Neural cell (in vitro differentiated cells): ENCODE results near the gene BCKDHB. TPM values are rescaled to one million over a fixed set of nuclear protein-coding genes. Genes with fewer than 3 reads are reported as not detected.

Source experiments
- H2AFZ ChIP-seq: fragments of 200-600, 300-800 bp; sonication (generic), shearing (Covaris generic); 2 replicates; pipeline ENCODE4 v1.6.0; 2014; ENCODE audit warnings: low read depth, mild to moderate bottlenecking, antibody characterized with exemption, low read length, moderate library complexity
- H3F3A ChIP-seq: fragments of 200-600 bp; shearing (Covaris generic); 2 replicates; pipeline ENCODE4 v1.6.1; 2016; ENCODE audit warnings: mild to moderate bottlenecking, moderate library complexity, mixed read lengths, antibody characterized with exemption, low read length; ENCODE audit not compliant: insufficient read depth, poor library complexity, severe bottlenecking
- H3K27ac ChIP-seq: fragments of 200-600, 300-800 bp; sonication (generic), shearing (Covaris generic); 2 replicates; pipeline ENCODE4 v1.5.1; 2014; ENCODE audit warnings: mild to moderate bottlenecking, low read length, moderate library complexity
- H3K27me3 ChIP-seq: fragments of 300-800, 200-600 bp; sonication (generic), shearing (Covaris generic); 2 replicates; pipeline ENCODE4 v1.6.0; 2014; ENCODE audit warnings: mild to moderate bottlenecking, low read depth, low read length, moderate library complexity; ENCODE audit not compliant: insufficient read depth
- H3K36me3 ChIP-seq: fragments of 300-800, 200-600 bp; sonication (generic), shearing (Covaris generic); 2 replicates; pipeline ENCODE4 v1.5.1; 2014; ENCODE audit warnings: mild to moderate bottlenecking, antibody characterized with exemption, low read length, moderate library complexity; ENCODE audit not compliant: insufficient read depth
- H3K4me2 ChIP-seq: fragments of 300-800, 200-600 bp; sonication (generic), shearing (Covaris generic); 2 replicates; pipeline ENCODE4 v1.6.0; 2014; ENCODE audit warnings: mild to moderate bottlenecking, low read length
- H3K4me3 ChIP-seq: fragments of 300-800, 200-600 bp; sonication (generic), shearing (Covaris generic); 2 replicates; pipeline ENCODE4 v1.5.1; 2014; ENCODE audit warnings: mild to moderate bottlenecking, low read length, moderate library complexity
- H3K79me2 ChIP-seq: fragments of 200-600 bp; shearing (Covaris generic); replicated peaks from 2 replicates; pipeline ENCODE4 v1.6.0; 2014; ENCODE audit warnings: mild to moderate bottlenecking, low read length, moderate library complexity; ENCODE audit not compliant: insufficient read depth
- H3K9ac ChIP-seq: fragments of 300-800, 200-600 bp; sonication (generic), shearing (Covaris generic); 2 replicates; pipeline ENCODE4 v1.6.1; 2016; ENCODE audit warnings: mild to moderate bottlenecking, low read length, mixed read lengths
- H3K9me2 ChIP-seq: fragments of 200-600 bp; shearing (Covaris generic); 2 replicates; pipeline ENCODE4 v1.6.1; 2016; ENCODE audit warnings: mild to moderate bottlenecking, low read length, mixed read lengths; ENCODE audit not compliant: insufficient read depth
- H3K9me3 ChIP-seq: fragments of 200-600, 300-800 bp; sonication (generic), shearing (Covaris generic); 2 replicates; pipeline ENCODE4 v1.6.1; 2016; ENCODE audit warnings: mild to moderate bottlenecking, mixed run types, low read length, moderate library complexity, mixed read lengths
- H4K20me1 ChIP-seq: fragments of 200-600 bp; shearing (Covaris generic); 2 replicates; pipeline ENCODE4 v1.6.1; 2016; ENCODE audit warnings: mild to moderate bottlenecking, mixed run types; ENCODE audit not compliant: insufficient read depth
- CTCF ChIP-seq: fragments of 450-650 bp; IDR thresholded peaks from 2 replicates; pipeline ENCODE4 v1.5.1; 2014; ENCODE audit warnings: antibody characterized with exemption, mild to moderate bottlenecking, moderate library complexity; ENCODE audit not compliant: poor library complexity, severe bottlenecking
- EP300 ChIP-seq: fragments of 450-650 bp; conservative IDR thresholded peaks from 2 replicates; pipeline ENCODE4 v1.6.1; 2014; ENCODE audit warnings: antibody characterized with exemption, mild to moderate bottlenecking, moderate library complexity; ENCODE audit not compliant: poor library complexity, severe bottlenecking
- EZH2 ChIP-seq: fragments of 200-600, 300-800 bp; shearing (Covaris generic), sonication (generic); IDR thresholded peaks from 2 replicates; pipeline ENCODE4 v1.6.1; 2014; ENCODE audit warnings: antibody characterized with exemption, low read length, borderline replicate concordance, mild to moderate bottlenecking; ENCODE audit not compliant: insufficient read depth, poor library complexity, severe bottlenecking
- MXI1 ChIP-seq: fragments of 450-650 bp; conservative IDR thresholded peaks from 2 replicates; pipeline ENCODE4 v1.6.1; 2014; ENCODE audit warnings: antibody characterized with exemption, mild to moderate bottlenecking; ENCODE audit not compliant: poor library complexity, severe bottlenecking
- POLR2AphosphoS5 ChIP-seq: IDR thresholded peaks from 2 replicates; pipeline ENCODE4 v1.6.1; 2012
- RAD21 ChIP-seq: fragments of 450-650 bp; conservative IDR thresholded peaks from 2 replicates; pipeline ENCODE4 v1.6.1; 2014; ENCODE audit warnings: antibody characterized with exemption, mild to moderate bottlenecking, moderate library complexity
- REST ChIP-seq: IDR thresholded peaks from 2 replicates; pipeline ENCODE4 v1.6.1; 2012; ENCODE audit warnings: borderline replicate concordance
- SMC3 ChIP-seq: fragments of 450-650 bp; conservative IDR thresholded peaks from 2 replicates; pipeline ENCODE4 v1.6.1; 2014; ENCODE audit warnings: antibody characterized with exemption, mild to moderate bottlenecking, moderate library complexity; ENCODE audit not compliant: poor library complexity
- TAF1 ChIP-seq: IDR thresholded peaks from 2 replicates; pipeline ENCODE4 v1.6.1; 2012; ENCODE audit warnings: low read depth
- polyA plus RNA-seq: library from polyadenylated mRNA; depleted of rRNA; stranded (reverse); fragments of >200 nt; gene quantifications from 2 replicates; pipeline ENCODE4 v1.2.3, GENCODE V29; 2014

The BCKDHB gene
- polyA plus RNA-seq, 1 donor from 2014 or later, result 16.1 TPM

GRCh38 chr6:80333342-80333741, 226.9 kb downstream of the BCKDHB start:
- no peaks in the 10 kb centered on the region for H3K79me2 ChIP-seq
- no peak overlapping the region for H3K27ac ChIP-seq
- no peak overlapping the region for H3K4me2 ChIP-seq

GRCh38 chr6:80335121-80335531, 228.7 kb downstream of the BCKDHB start:
- H4K20me1 ChIP-seq, result no peaks in the 10 kb centered on the region
- H3K4me3 ChIP-seq, result no peak overlapping the region
- H3K27ac ChIP-seq, result no peak overlapping the region
- H3F3A ChIP-seq, result no peaks in the 10 kb centered on the region
- H3K36me3 ChIP-seq, result no peaks in the 10 kb centered on the region
- H3K9me3 ChIP-seq, result no peaks in the 10 kb centered on the region
- H3K79me2 ChIP-seq, result no peaks in the 10 kb centered on the region
- no peak overlapping the region for H2AFZ ChIP-seq
- H3K27me3 ChIP-seq, result no peaks in the 10 kb centered on the region
- H3K9me2 ChIP-seq, result no peaks in the 10 kb centered on the region
- no peak overlapping the region for H3K4me2 ChIP-seq
- TF ChIP-seq EP300, result no peak
- no peak for TF ChIP-seq SMC3
- no peak for TF ChIP-seq POLR2AphosphoS5
- TF ChIP-seq RAD21, result no peak
- TF ChIP-seq REST, result no peak
- TF ChIP-seq MXI1, result no peak
- TF ChIP-seq EZH2, result no peak
- TF ChIP-seq CTCF, result no peak
- no peak for TF ChIP-seq TAF1
- H3K9ac ChIP-seq, result no peak overlapping the region

More at GRCh38 chr6:80333342-80333741, 226.9 kb downstream of the BCKDHB start:
- Histone ChIP-seq H4K20me1 (no peaks in the 10 kb centered on the region), H2AFZ (no peak overlapping the region), H3K9me3 (no peaks in the 10 kb centered on the region), H3K9me2 (no peaks in the 10 kb centered on the region), H3K4me3 (no peak overlapping the region), H3K36me3 (no peaks in the 10 kb centered on the region), H3K9ac (no peak overlapping the region), H3K27me3 (no peaks in the 10 kb centered on the region), H3F3A (no peaks in the 10 kb centered on the region)
- TF ChIP-seq MXI1 (no peak), REST (no peak), EZH2 (no peak), POLR2AphosphoS5 (no peak), TAF1 (no peak), SMC3 (no peak), RAD21 (no peak)
